Thoracic aorta (tissue), 2 donors: Measurements from ENCODE around the gene PPP1R36. TPM values are rescaled to one million over a fixed set of nuclear protein-coding genes. Genes with fewer than 3 reads are reported as not detected.

Experiments
- ATAC-seq: fragments of 150-250 bp; one replicate; pipeline ENCODE4 v1.8.0; 2017; ENCODE audit warnings: low read depth; ENCODE audit not compliant: insufficient number of reproducible peaks, low FRiP score
- DNase-seq: peaks from one replicate; pipeline ENCODE4 v3.0.0-alpha.2; 2020; ENCODE audit warnings: low spot score
- H3K27ac ChIP-seq, 2 donors: fragments of 200-600 bp; sonication (generic); 1 replicate in 1 of 2; 2 replicates in 1 of 2; pipeline ENCODE4 v1.5.1; 2016; ENCODE audit warnings: mild to moderate bottlenecking in 2 of 2, moderate library complexity in 2 of 2
- H3K27me3 ChIP-seq: fragments of 200-600 bp; sonication (generic); replicated peaks from 2 replicates; pipeline ENCODE4 v1.6.0; 2016; ENCODE audit warnings: mild to moderate bottlenecking; ENCODE audit not compliant: insufficient read depth
- H3K36me3 ChIP-seq: fragments of 200-600 bp; sonication (generic); one replicate; pipeline ENCODE4 v1.5.1; 2016
- H3K4me1 ChIP-seq, 2 donors: fragments of 200-600 bp; sonication (generic); 1 replicate in 1 of 2; 2 replicates in 1 of 2; pipeline versions ENCODE4 v1.5.1 to v1.6.0; 2016; ENCODE audit warnings: low read depth in 2 of 2, mild to moderate bottlenecking in 1 of 2; ENCODE audit not compliant: control insufficient read depth in 1 of 2
- H3K4me3 ChIP-seq: fragments of 200-600 bp; sonication (generic); 2 replicates; pipeline ENCODE4 v1.5.1; 2016; ENCODE audit warnings: mild to moderate bottlenecking
- H3K9me3 ChIP-seq: fragments of 200-600 bp; sonication (generic); 2 replicates; pipeline ENCODE4 v1.5.1; 2016
- total RNA-seq, 2 donors: library from RNA; depleted of rRNA; stranded (reverse); fragments of >200 nt; gene quantifications; one replicate each; pipeline versions ENCODE4 v1.1.0 to v1.2.3, GENCODE V29; 2016
- TF ChIP-seq, protein P1 (sequence below): fragments of 200-600 bp; sonication (generic); IDR thresholded peaks from one replicate; pipeline ENCODE4 v1.5.1; 2019; ENCODE audit warnings: antibody characterized with exemption

Gene PPP1R36
- total RNA-seq, 2 donors from 2014 or later = not detected

DNA sequence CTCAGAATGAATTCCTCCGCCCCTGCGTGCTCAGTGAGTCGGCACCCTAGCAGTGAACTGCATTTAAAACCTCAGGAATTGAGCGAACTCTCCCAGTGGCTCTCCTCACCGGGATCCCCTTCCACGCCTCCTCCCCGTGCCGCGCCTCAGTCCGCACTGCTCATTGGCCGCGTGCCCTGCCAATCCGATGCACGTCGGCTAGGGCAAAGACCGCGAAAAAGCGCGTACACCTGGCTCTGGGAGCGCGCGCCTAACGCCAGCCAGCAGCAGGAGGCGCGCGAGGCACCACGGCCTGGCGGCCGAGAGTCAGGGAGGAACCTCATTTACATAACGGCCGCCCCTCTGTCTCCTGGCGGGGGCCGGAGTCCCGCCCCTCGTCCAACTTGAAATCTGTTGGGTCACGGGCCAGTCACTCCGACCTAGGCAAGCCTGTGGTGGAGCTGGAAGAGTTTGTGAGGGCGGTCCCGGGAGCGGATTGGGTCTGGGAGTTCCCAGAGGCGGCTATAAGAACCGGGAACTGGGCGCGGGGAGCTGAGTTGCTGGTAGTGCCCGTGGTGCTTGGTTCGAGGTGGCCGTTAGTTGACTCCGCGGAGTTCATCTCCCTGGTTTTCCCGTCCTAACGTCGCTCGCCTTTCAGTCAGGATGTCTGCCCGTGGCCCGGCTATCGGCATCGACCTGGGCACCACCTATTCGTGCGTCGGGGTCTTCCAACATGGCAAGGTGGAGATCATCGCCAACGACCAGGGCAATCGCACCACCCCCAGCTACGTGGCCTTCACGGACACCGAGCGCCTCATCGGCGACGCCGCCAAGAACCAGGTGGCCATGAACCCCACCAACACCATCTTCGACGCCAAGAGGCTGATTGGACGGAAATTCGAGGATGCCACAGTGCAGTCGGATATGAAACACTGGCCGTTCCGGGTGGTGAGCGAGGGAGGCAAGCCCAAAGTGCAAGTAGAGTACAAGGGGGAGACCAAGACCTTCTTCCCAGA, 9.3 kb upstream of the PPP1R36 start, which contains the start of gene HSPA2:
HSPA2 (plus strand) TSS at position 534 of the 995 bp plus-strand sequence; CDS start at position 643, 109 bp downstream.
- peak; percentile 98 for DNase-seq
- TF ChIP-seq, protein P1, sequence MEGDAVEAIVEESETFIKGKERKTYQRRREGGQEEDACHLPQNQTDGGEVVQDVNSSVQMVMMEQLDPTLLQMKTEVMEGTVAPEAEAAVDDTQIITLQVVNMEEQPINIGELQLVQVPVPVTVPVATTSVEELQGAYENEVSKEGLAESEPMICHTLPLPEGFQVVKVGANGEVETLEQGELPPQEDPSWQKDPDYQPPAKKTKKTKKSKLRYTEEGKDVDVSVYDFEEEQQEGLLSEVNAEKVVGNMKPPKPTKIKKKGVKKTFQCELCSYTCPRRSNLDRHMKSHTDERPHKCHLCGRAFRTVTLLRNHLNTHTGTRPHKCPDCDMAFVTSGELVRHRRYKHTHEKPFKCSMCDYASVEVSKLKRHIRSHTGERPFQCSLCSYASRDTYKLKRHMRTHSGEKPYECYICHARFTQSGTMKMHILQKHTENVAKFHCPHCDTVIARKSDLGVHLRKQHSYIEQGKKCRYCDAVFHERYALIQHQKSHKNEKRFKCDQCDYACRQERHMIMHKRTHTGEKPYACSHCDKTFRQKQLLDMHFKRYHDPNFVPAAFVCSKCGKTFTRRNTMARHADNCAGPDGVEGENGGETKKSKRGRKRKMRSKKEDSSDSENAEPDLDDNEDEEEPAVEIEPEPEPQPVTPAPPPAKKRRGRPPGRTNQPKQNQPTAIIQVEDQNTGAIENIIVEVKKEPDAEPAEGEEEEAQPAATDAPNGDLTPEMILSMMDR = peak; percentile 64
- H3K4me1 ChIP-seq = peaks cover 3 to 33% of the 10 kb centered on the region in 2 donors
- peak within 1 kb of the TSS; percentile 84 to 92 for H3K27ac ChIP-seq
- peak within 1 kb of the TSS; percentile 82 for H3K4me3 ChIP-seq
- peak; percentile 92 for ATAC-seq
- H3K36me3 ChIP-seq = no peaks in the 10 kb centered on the region
- H3K27me3 ChIP-seq = no peaks in the 10 kb centered on the region
- H3K9me3 ChIP-seq = no peaks in the 10 kb centered on the region

DNA sequence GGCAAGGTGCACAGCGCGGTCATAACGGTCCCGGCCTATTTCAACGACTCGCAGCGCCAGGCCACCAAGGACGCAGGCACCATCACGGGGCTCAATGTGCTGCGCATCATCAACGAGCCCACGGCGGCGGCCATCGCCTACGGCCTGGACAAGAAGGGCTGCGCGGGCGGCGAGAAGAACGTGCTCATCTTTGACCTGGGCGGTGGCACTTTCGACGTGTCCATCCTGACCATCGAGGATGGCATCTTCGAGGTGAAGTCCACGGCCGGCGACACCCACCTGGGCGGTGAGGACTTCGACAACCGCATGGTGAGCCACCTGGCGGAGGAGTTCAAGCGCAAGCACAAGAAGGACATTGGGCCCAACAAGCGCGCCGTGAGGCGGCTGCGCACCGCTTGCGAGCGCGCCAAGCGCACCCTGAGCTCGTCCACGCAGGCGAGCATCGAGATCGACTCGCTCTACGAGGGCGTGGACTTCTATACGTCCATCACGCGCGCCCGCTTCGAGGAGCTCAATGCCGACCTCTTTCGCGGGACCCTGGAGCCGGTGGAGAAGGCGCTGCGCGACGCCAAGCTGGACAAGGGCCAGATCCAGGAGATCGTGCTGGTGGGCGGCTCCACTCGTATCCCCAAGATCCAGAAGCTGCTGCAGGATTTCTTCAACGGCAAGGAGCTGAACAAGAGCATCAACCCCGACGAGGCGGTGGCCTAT, 8.3 kb upstream of the PPP1R36 start:
- TF ChIP-seq, protein P1 = no peak
- DNase-seq (no peak), ATAC-seq (no peak)
- peaks cover 3 to 33% of the 10 kb centered on the region in 2 donors for H3K4me1 ChIP-seq
- H3K4me3 ChIP-seq = peak overlapping the region; percentile 70
- no peaks in the 10 kb centered on the region for H3K9me3 ChIP-seq
- no peaks in the 10 kb centered on the region for H3K27me3 ChIP-seq
- peak overlapping the region in 1 of 2 donors; percentile 42 for H3K27ac ChIP-seq
- no peaks in the 10 kb centered on the region for H3K36me3 ChIP-seq

DNA sequence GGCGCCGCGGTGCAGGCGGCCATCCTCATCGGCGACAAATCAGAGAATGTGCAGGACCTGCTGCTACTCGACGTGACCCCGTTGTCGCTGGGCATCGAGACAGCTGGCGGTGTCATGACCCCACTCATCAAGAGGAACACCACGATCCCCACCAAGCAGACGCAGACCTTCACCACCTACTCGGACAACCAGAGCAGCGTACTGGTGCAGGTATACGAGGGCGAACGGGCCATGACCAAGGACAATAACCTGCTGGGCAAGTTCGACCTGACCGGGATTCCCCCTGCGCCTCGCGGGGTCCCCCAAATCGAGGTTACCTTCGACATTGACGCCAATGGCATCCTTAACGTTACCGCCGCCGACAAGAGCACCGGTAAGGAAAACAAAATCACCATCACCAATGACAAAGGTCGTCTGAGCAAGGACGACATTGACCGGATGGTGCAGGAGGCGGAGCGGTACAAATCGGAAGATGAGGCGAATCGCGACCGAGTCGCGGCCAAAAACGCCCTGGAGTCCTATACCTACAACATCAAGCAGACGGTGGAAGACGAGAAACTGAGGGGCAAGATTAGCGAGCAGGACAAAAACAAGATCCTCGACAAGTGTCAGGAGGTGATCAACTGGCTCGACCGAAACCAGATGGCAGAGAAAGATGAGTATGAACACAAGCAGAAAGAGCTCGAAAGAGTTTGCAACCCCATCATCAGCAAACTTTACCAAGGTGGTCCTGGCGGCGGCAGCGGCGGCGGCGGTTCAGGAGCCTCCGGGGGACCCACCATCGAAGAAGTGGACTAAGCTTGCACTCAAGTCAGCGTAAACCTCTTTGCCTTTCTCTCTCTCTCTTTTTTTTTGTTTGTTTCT, 7.6 kb upstream of the PPP1R36 start:
- peak overlapping the region; percentile 70 for H3K4me3 ChIP-seq
- H3K27me3 ChIP-seq = no peaks in the 10 kb centered on the region
- H3K4me1 ChIP-seq = peaks cover 3 to 33% of the 10 kb centered on the region in 2 donors
- ATAC-seq (no peak), DNase-seq (no peak)
- TF ChIP-seq, protein P1 = no peak
- no peaks in the 10 kb centered on the region for H3K9me3 ChIP-seq
- no peaks in the 10 kb centered on the region for H3K36me3 ChIP-seq
- no peak overlapping the region for H3K27ac ChIP-seq

DNA sequence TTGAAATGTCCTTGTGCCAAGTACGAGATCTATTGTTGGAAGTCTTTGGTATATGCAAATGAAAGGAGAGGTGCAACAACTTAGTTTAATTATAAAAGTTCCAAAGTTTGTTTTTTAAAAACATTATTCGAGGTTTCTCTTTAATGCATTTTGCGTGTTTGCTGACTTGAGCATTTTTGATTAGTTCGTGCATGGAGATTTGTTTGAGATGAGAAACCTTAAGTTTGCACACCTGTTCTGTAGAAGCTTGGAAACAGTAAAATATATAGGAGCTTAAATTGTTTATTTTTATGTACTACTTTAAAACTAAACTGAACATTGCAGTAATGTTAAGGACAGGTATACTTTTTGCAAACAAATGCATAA, 6.9 kb upstream of the PPP1R36 start:
- DNase-seq = no peak
- TF ChIP-seq, protein P1 = no peak
- Histone ChIP-seq H3K9me3 (no peaks in the 10 kb centered on the region), H3K36me3 (no peaks in the 10 kb centered on the region), H3K4me1 (peaks cover 3 to 33% of the 10 kb centered on the region in 2 donors), H3K27ac (no peak overlapping the region), H3K27me3 (no peaks in the 10 kb centered on the region), H3K4me3 (peak overlapping the region; percentile 70)
- ATAC-seq = no peak
